H1 (cell line): Measurements from ENCODE around the gene IPO9. TPM values are rescaled to one million over a fixed set of nuclear protein-coding genes. Genes with fewer than 3 reads are reported as not detected.

Experiments used
- CTCF ChIA-PET: fragments of 300-600 bp; sonication (Branson Sonifier 250); formaldehyde crosslinking; loops from one replicate; lab custom pipeline; 2021; ENCODE audit not compliant: partially characterized antibody; lab: Charles Lee
- POLR2A ChIA-PET: fragments of 300-600 bp; sonication (Branson Sonifier 250); formaldehyde crosslinking; loops from one replicate; lab custom pipeline; 2021; ENCODE audit warnings: inconsistent platforms; ENCODE audit not compliant: partially characterized antibody; lab: Charles Lee
- DNase-seq, 2 experiments: peaks; one replicate each; pipeline versions ENCODE4 v3.0.0 to v3.0.0-alpha.2; 2010 to 2022; ENCODE audit warnings: low spot score in 2 of 2, low read depth in 1 of 2, mixed read lengths in 1 of 2
- FAIRE-seq: peaks from 2 replicates; lab custom pipeline; 2011; peaks lifted over from hg19 to GRCh38; lab: Jason Lieb, UNC
- H2AFZ ChIP-seq: 2 replicates; pipeline ENCODE4 v1.8.1; 2012; ENCODE audit warnings: low read length, inconsistent platforms
- H2AK5ac ChIP-seq: 2 replicates; pipeline ENCODE4 v1.6.1; 2013; ENCODE audit warnings: low read depth, low read length
- H2BK120ac ChIP-seq: replicated peaks from 2 replicates; pipeline ENCODE3; 2013; ENCODE audit warnings: low read depth, low read length, inconsistent platforms
- H2BK12ac ChIP-seq: 2 replicates; pipeline ENCODE4 v1.6.1; 2013; ENCODE audit warnings: low read depth, low read length
- H2BK15ac ChIP-seq: 2 replicates; pipeline ENCODE4 v1.6.1; 2013; ENCODE audit warnings: low read length
- H2BK20ac ChIP-seq: 2 replicates; pipeline ENCODE4 v1.6.1; 2013; ENCODE audit warnings: low read length
- H2BK5ac ChIP-seq: 2 replicates; pipeline ENCODE4 v1.6.1; 2013; ENCODE audit warnings: low read depth, low read length
- H3K14ac ChIP-seq: 2 replicates; pipeline ENCODE4 v1.6.1; 2013; ENCODE audit warnings: inconsistent platforms; ENCODE audit not compliant: insufficient read length
- H3K18ac ChIP-seq: 2 replicates; pipeline ENCODE4 v1.6.1; 2013; ENCODE audit warnings: low read length; ENCODE audit errors: extremely low read depth
- H3K23ac ChIP-seq: 2 replicates; pipeline ENCODE4 v1.6.1; 2013; ENCODE audit warnings: inconsistent platforms; ENCODE audit not compliant: insufficient read length
- H3K23me2 ChIP-seq: 2 replicates; pipeline ENCODE4 v1.6.1; 2013; ENCODE audit warnings: low read depth, low read length
- H3K27ac ChIP-seq: 2 replicates; pipeline ENCODE4 v1.6.1; 2011; ENCODE audit warnings: low read depth, low read length, inconsistent platforms
- H3K27me3 ChIP-seq, 4 experiments: replicated peaks in 1 of 4; 1 replicate in 1 of 4; 2 replicates in 3 of 4; pipeline versions ENCODE4 v1.6.1 to v1.8.1; 2011 to 2013; ENCODE audit warnings: low read length in 3 of 4, mild to moderate bottlenecking in 3 of 4, inconsistent platforms in 2 of 4, mixed read lengths in 2 of 4, moderate library complexity in 1 of 4; ENCODE audit not compliant: control insufficient read depth in 3 of 4, insufficient read depth in 3 of 4; ENCODE audit errors: extremely low read depth in 1 of 4
- H3K36me3 ChIP-seq, 4 experiments: 2 replicates each; pipeline versions ENCODE4 v1.6.1 to v1.8.1; 2011 to 2013; ENCODE audit warnings: mild to moderate bottlenecking in 4 of 4, low read length in 3 of 4, moderate library complexity in 2 of 4, control low read depth in 1 of 4, inconsistent platforms in 1 of 4; ENCODE audit not compliant: insufficient read depth in 4 of 4, control insufficient read depth in 2 of 4
- H3K4ac ChIP-seq: replicated peaks from 2 replicates; pipeline ENCODE3; 2013; ENCODE audit warnings: low read length, low read depth, mixed read lengths, inconsistent platforms; ENCODE audit not compliant: insufficient read length
- H3K4me1 ChIP-seq, 4 experiments: replicated peaks in 1 of 4; 1 replicate in 1 of 4; 2 replicates in 3 of 4; pipeline versions ENCODE4 v1.6.1 to v1.8.1; 2011 to 2013; ENCODE audit warnings: low read length in 3 of 4, inconsistent platforms in 2 of 4, mixed read lengths in 1 of 4; ENCODE audit not compliant: insufficient read depth in 4 of 4, control insufficient read depth in 3 of 4
- H3K4me2 ChIP-seq, 2 experiments: 2 replicates each; pipeline versions ENCODE4 v1.6.1 to v1.8.1; 2011 to 2013; ENCODE audit warnings: low read depth in 2 of 2, low read length in 2 of 2, control low read depth in 1 of 2, inconsistent platforms in 1 of 2, mild to moderate bottlenecking in 1 of 2; ENCODE audit not compliant: insufficient read depth in 1 of 2
- H3K4me3 ChIP-seq, 4 experiments: fragments of 200-600, 300-600 bp in 1 of 4; sonication (generic), shearing (Covaris generic), sonication (Bioruptor Twin) in 1 of 4; 2 replicates each; pipeline versions ENCODE4 v1.5.1 to v1.8.1; 2011 to 2016; ENCODE audit warnings: low read length in 4 of 4, low read depth in 3 of 4, control low read depth in 2 of 4, inconsistent platforms in 2 of 4, mild to moderate bottlenecking in 2 of 4, mixed read lengths in 1 of 4, moderate library complexity in 1 of 4; ENCODE audit not compliant: insufficient read depth in 2 of 4; ENCODE audit errors: extremely low read depth in 1 of 4
- H3K56ac ChIP-seq: replicated peaks from 2 replicates; pipeline ENCODE3; 2013; ENCODE audit warnings: low read depth, mild to moderate bottlenecking, mixed read lengths, low read length, inconsistent platforms; ENCODE audit not compliant: insufficient read length
- H3K79me1 ChIP-seq: 2 replicates; pipeline ENCODE4 v1.6.1; 2013; ENCODE audit warnings: low read depth, low read length, control low read depth
- H3K79me2 ChIP-seq, 2 experiments: 2 replicates each; pipeline versions ENCODE4 v1.6.1 to v1.8.1; 2012 to 2013; ENCODE audit warnings: low read length in 2 of 2, mild to moderate bottlenecking in 2 of 2, inconsistent platforms in 1 of 2; ENCODE audit not compliant: insufficient read depth in 2 of 2, control insufficient read depth in 1 of 2
- H3K9ac ChIP-seq, 4 experiments: replicated peaks in 1 of 4; 1 replicate in 1 of 4; 2 replicates in 3 of 4; pipeline versions ENCODE4 v1.6.1 to v1.8.1; 2011 to 2013; ENCODE audit warnings: low read depth in 3 of 4, low read length in 3 of 4, control low read depth in 2 of 4, mild to moderate bottlenecking in 2 of 4, moderate library complexity in 2 of 4, inconsistent platforms in 1 of 4; ENCODE audit errors: extremely low read depth in 1 of 4
- H3K9me3 ChIP-seq, 2 experiments: 2 replicates each; pipeline versions ENCODE4 v1.6.1 to v1.8.1; 2012 to 2013; ENCODE audit warnings: mild to moderate bottlenecking in 2 of 2, moderate library complexity in 2 of 2, control low read depth in 1 of 2, inconsistent platforms in 1 of 2, low read depth in 1 of 2, low read length in 1 of 2, mixed read lengths in 1 of 2; ENCODE audit not compliant: insufficient read depth in 2 of 2
- H4K20me1 ChIP-seq, 2 experiments: replicated peaks in 1 of 2; 2 replicates each; pipeline versions ENCODE3 to v1.8.1; 2011 to 2013; ENCODE audit warnings: inconsistent platforms in 2 of 2, low read length in 2 of 2, mild to moderate bottlenecking in 1 of 2; ENCODE audit not compliant: insufficient read depth in 2 of 2, control insufficient read depth in 1 of 2
- H4K5ac ChIP-seq: 2 replicates; pipeline ENCODE4 v1.6.1; 2013; ENCODE audit warnings: low read length, low read depth, mixed read lengths, inconsistent platforms; ENCODE audit not compliant: insufficient read length
- H4K8ac ChIP-seq: 2 replicates; pipeline ENCODE4 v1.8.0; 2013; ENCODE audit warnings: mild to moderate bottlenecking, moderate library complexity, low read length, inconsistent platforms; ENCODE audit not compliant: insufficient read depth; ENCODE audit errors: extremely low read depth
- H4K91ac ChIP-seq: replicated peaks from 2 replicates; pipeline ENCODE3; 2013; ENCODE audit warnings: low read length, mixed read lengths, inconsistent platforms; ENCODE audit not compliant: insufficient read length
- BCL11A ChIP-seq, 2 experiments: IDR thresholded peaks; one replicate each; pipeline ENCODE4 v1.6.1; 2011; ENCODE audit warnings: low read depth in 2 of 2, low read length in 2 of 2, mild to moderate bottlenecking in 2 of 2
- CBX5 ChIP-seq: fragments of 300-800, 300-1000 bp; sonication (generic); IDR thresholded peaks from 2 replicates; pipeline ENCODE4 v1.7.1; 2016; ENCODE audit warnings: antibody characterized with exemption, low read length, low read depth
- CEBPB ChIP-seq: IDR thresholded peaks from 2 replicates; pipeline ENCODE4 v1.6.1; 2012; ENCODE audit warnings: low read depth, low read length
- CTBP2 ChIP-seq: IDR thresholded peaks from 2 replicates; pipeline ENCODE4 v1.7.0; 2011; ENCODE audit warnings: borderline replicate concordance, mild to moderate bottlenecking, moderate library complexity, mixed read lengths, low read length; ENCODE audit not compliant: insufficient read depth, insufficient read length
- CTCF ChIP-seq, 3 experiments: IDR thresholded peaks; 1 replicate in 2 of 3; 2 replicates in 1 of 3; pipeline versions ENCODE4 v1.5.1 to v1.6.1; 2011; ENCODE audit warnings: low read length in 3 of 3, mild to moderate bottlenecking in 3 of 3, inconsistent platforms in 2 of 3, low read depth in 1 of 3, moderate library complexity in 1 of 3; ENCODE audit not compliant: insufficient read depth in 1 of 3; ENCODE audit errors: control extremely low read depth in 1 of 3
- E2F6 ChIP-seq: IDR thresholded peaks from 2 replicates; pipeline ENCODE4 v1.6.1; 2012; ENCODE audit warnings: inconsistent platforms
- EGR1 ChIP-seq: IDR thresholded peaks from 2 replicates; pipeline ENCODE4 v1.6.1; 2011; ENCODE audit warnings: low read depth, low read length, borderline replicate concordance
- FOSL1 ChIP-seq: IDR thresholded peaks from 2 replicates; pipeline ENCODE4 v1.6.1; 2011; ENCODE audit warnings: mild to moderate bottlenecking, low read depth, low read length, moderate library complexity; ENCODE audit not compliant: insufficient read depth
- MAFK ChIP-seq: IDR thresholded peaks from 2 replicates; pipeline ENCODE4 v1.6.1; 2012; ENCODE audit warnings: low read depth, mild to moderate bottlenecking, improper control_type of control experiment, low read length
- MAX ChIP-seq: IDR thresholded peaks from 2 replicates; pipeline ENCODE4 v1.6.1; 2012; ENCODE audit warnings: inconsistent platforms
- SUZ12 ChIP-seq: fragments of 200-600 bp; sonication (generic); IDR thresholded peaks from 2 replicates; pipeline ENCODE4 v1.6.1; 2012; ENCODE audit warnings: mild to moderate bottlenecking, inconsistent platforms, low read length, moderate library complexity, mixed read lengths
- WGBS, 2 experiments: shearing (Covaris generic) in 1 of 2; methylation state at CpG; one replicate each; pipeline versions ENCODE4 v1.1.6 to v1.1.7; 2013 to 2015; ENCODE audit warnings: low lambda C conversion rate in 2 of 2, mixed read lengths in 2 of 2, inconsistent platforms in 1 of 2, low coverage in 1 of 2, missing lambda C conversion rate in 1 of 2; ENCODE audit not compliant: insufficient replicate concordance in 2 of 2, insufficient coverage in 1 of 2, insufficient read length in 1 of 2; ENCODE audit errors: extremely low coverage in 1 of 2, missing lambda C conversion rate in 1 of 2; 5-methylcytosine and 5-hydroxymethylcytosine counted together
- polyA plus RNA-seq, 7 experiments: library from polyadenylated mRNA; depleted of rRNA in 3 of 7; stranded (reverse) in 5 of 7; unstranded in 2 of 7; fragments of >200 nt in 5 of 7; fragments of 200-250 nt in 2 of 7; gene quantifications; 1 replicate in 5 of 7; 2 replicates in 1 of 7; 4 replicates in 1 of 7; pipeline versions ENCODE4 v1.2.1 to v1.2.3, GENCODE V29; 2011 to 2013; ENCODE audit warnings: missing spikeins in 2 of 7, mixed read lengths in 2 of 7
- total RNA-seq: library from RNA; stranded (reverse); fragmentation: NEBNext Ultra II Directional; extraction: Animal tissue kit (Norgen Biotek cat#: 25700); gene quantifications from 2 replicates; pipeline ENCODE4 v1.2.1, GENCODE V29; 2021

IPO9 gene
- total and polyA plus RNA-seq, 2 of the 8 experiments (the other 6 are each of a cell fraction or from before 2014, with no cell fraction given), result 61.0 to 122 TPM

GRCh38 chr1:201790261-201790660, 38.7 kb upstream of the IPO9 start:
- Histone ChIP-seq H3K4me2 (no peak overlapping the region), H3K27ac (no peak overlapping the region), H3K9ac (no peak overlapping the region), H2AK5ac (no peak overlapping the region), H2BK12ac (no peak overlapping the region), H3K79me2 (no peaks in the 10 kb centered on the region), H3K36me3 (peaks cover 29 to 64% (median 50%) of the 10 kb centered on the region in 4 experiments), H3K56ac (no peak overlapping the region), H3K9me3 (no peaks in the 10 kb centered on the region), H2BK15ac (no peak overlapping the region), H4K20me1 (no peaks in the 10 kb centered on the region), H3K79me1 (no peaks in the 10 kb centered on the region), H3K4me3 (no peak overlapping the region), H2BK120ac (no peak overlapping the region), H3K4ac (no peak overlapping the region), H3K4me1 (no peaks in the 10 kb centered on the region), H3K23me2 (peaks cover under 1% of the 10 kb centered on the region; the same call in 1 of the 2 replicates), H3K27me3 (no peaks in the 10 kb centered on the region), H3K14ac (no peak overlapping the region), H2BK5ac (no peak overlapping the region), H2AFZ (no peak overlapping the region), H3K18ac (no peak overlapping the region), H4K5ac (no peak overlapping the region), H4K8ac (no peak overlapping the region), H4K91ac (no peak overlapping the region), H2BK20ac (no peak overlapping the region), H3K23ac (no peak overlapping the region)
- DNase-seq (no peak), FAIRE-seq (no peak)
- CTCF ChIA-PET, result interaction anchor here (0.6 to 19.1 kb wide), 9 partner anchors 12 to 308 kb away, joined by 3 to 823 read pairs (median 3); no protein-coding TSS in a partner anchor
- WGBS, 2 experiments, result 93% methylated on average over 2 of the region's 2 CpGs; no CpG with 5 or more reads in 1 of the 2 experiments
- POLR2A ChIA-PET, result no interaction called here
- TF ChIP-seq MAX (no peak), CTCF (IDR thresholded peaks at IDR 0.05; ENCODE audit: control extremely low read depth in 1 of 3, insufficient read depth in 1 of 3, low read depth in 1 of 3, low read length in 3 of 3) (no peak), SUZ12 (no peak), BCL11A (IDR thresholded peaks at IDR 0.05; ENCODE audit: low read depth in 2 of 2, low read length in 2 of 2) (no peak), CTBP2 (no peak), MAFK (no peak), CBX5 (no peak), FOSL1 (no peak), EGR1 (no peak), E2F6 (no peak), CEBPB (no peak)
